Measurements from ENCODE around the gene NLRP5.

Gene NLRP5

GRCh38 chr19:56091066-56091490 lies 104.5 kb downstream of the NLRP5 start:
- Histone ChIP-seq H3K9ac (ENCODE audit: low read length) (peak overlapping the region; percentile 85), H3K79me2 (ENCODE audit: low read length) (peaks cover 78% of the 10 kb centered on the region), H4K20me1 (ENCODE audit: insufficient read depth, low read length) (peaks cover 4% of the 10 kb centered on the region; the same call in 1 of the 2 replicates), H3K27me3 (ENCODE audit: low read depth, low read length) (no peaks in the 10 kb centered on the region), H3K4me2 (ENCODE audit: low read length) (peak overlapping the region; percentile 98), H2AFZ (ENCODE audit: low read depth, low read length) (no peak overlapping the region), H3K4me3 (ENCODE audit: low read length) (peak overlapping the region; percentile 77), H3K4me1 (ENCODE audit: low read length) (peaks cover 61% of the 10 kb centered on the region), H3K27ac (ENCODE audit: low read length) (peak overlapping the region; percentile 97), H3K36me3 (replicated peaks; ENCODE audit: low read depth, low read length) (peaks cover 55% of the 10 kb centered on the region), H3K9me3 (ENCODE audit: insufficient read depth, low read length) (no peaks in the 10 kb centered on the region)
- no peak for TF ChIP-seq EZH2phosphoT487 (IDR thresholded peaks at IDR 0.05; ENCODE audit: low read depth)
- TF ChIP-seq, protein P1, sequence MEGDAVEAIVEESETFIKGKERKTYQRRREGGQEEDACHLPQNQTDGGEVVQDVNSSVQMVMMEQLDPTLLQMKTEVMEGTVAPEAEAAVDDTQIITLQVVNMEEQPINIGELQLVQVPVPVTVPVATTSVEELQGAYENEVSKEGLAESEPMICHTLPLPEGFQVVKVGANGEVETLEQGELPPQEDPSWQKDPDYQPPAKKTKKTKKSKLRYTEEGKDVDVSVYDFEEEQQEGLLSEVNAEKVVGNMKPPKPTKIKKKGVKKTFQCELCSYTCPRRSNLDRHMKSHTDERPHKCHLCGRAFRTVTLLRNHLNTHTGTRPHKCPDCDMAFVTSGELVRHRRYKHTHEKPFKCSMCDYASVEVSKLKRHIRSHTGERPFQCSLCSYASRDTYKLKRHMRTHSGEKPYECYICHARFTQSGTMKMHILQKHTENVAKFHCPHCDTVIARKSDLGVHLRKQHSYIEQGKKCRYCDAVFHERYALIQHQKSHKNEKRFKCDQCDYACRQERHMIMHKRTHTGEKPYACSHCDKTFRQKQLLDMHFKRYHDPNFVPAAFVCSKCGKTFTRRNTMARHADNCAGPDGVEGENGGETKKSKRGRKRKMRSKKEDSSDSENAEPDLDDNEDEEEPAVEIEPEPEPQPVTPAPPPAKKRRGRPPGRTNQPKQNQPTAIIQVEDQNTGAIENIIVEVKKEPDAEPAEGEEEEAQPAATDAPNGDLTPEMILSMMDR (IDR thresholded peaks at IDR 0.05; ENCODE audit: low read depth, low read length): no peak

DNA sequence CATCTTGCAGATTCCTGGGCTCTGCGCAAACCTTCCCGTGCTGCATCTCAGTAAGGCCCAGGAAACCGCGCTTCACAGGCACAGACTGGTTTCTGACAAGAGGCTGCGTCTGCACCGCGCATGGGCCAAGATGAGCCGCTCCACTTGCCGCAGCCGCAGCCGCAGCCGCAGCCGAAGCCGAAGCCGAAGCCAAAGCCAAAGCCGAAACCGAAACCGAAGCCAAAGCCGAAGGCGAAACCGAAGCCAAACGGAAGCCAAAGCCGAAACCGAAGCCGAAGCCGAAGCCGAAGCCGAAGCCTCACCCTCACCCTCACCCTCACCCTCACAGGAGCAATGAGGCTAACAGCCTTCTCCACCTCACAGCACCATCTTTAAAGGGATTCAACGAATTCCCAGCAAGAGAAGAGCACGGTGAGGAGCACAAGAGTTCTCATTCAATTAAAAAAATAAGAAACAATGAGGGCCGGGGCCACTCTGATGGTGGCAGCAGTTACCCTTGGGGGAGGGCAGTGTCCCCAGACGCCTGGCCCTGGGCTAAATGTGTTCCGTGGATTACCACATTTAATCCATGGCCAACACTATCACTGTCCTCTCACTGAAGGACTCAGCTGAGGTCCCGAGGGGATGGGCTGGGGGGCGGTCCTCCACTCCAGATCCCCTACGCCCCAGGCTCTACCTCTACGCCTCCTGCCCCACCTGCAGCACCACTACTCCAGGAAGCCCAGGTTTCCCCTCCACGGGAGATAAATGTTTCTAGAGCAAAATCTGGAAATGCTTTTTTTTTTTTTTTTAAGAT lies 105.4 kb downstream of the NLRP5 start:
- H3K36me3 ChIP-seq (replicated peaks; ENCODE audit: low read depth, low read length): peaks cover 53% of the 10 kb centered on the region
- H3K79me2 ChIP-seq (ENCODE audit: low read length): peaks cover 73% of the 10 kb centered on the region
- peak overlapping the region; percentile 77 for H3K4me3 ChIP-seq (ENCODE audit: low read length)
- peak overlapping the region; percentile 97 for H3K27ac ChIP-seq (ENCODE audit: low read length)
- TF ChIP-seq EZH2phosphoT487 (IDR thresholded peaks at IDR 0.05; ENCODE audit: low read depth): no peak
- TF ChIP-seq, protein P1 (IDR thresholded peaks at IDR 0.05; ENCODE audit: low read depth, low read length): no peak
- H2AFZ ChIP-seq (ENCODE audit: low read depth, low read length): no peak overlapping the region
- no peaks in the 10 kb centered on the region for H4K20me1 ChIP-seq (ENCODE audit: insufficient read depth, low read length)
- H3K9me3 ChIP-seq (ENCODE audit: insufficient read depth, low read length): no peaks in the 10 kb centered on the region
- H3K9ac ChIP-seq (ENCODE audit: low read length): peak overlapping the region; percentile 91
- H3K4me1 ChIP-seq (ENCODE audit: low read length): peaks cover 53% of the 10 kb centered on the region
- no peaks in the 10 kb centered on the region for H3K27me3 ChIP-seq (ENCODE audit: low read depth, low read length)
- peak overlapping the region; percentile 98 for H3K4me2 ChIP-seq (ENCODE audit: low read length)

DNA sequence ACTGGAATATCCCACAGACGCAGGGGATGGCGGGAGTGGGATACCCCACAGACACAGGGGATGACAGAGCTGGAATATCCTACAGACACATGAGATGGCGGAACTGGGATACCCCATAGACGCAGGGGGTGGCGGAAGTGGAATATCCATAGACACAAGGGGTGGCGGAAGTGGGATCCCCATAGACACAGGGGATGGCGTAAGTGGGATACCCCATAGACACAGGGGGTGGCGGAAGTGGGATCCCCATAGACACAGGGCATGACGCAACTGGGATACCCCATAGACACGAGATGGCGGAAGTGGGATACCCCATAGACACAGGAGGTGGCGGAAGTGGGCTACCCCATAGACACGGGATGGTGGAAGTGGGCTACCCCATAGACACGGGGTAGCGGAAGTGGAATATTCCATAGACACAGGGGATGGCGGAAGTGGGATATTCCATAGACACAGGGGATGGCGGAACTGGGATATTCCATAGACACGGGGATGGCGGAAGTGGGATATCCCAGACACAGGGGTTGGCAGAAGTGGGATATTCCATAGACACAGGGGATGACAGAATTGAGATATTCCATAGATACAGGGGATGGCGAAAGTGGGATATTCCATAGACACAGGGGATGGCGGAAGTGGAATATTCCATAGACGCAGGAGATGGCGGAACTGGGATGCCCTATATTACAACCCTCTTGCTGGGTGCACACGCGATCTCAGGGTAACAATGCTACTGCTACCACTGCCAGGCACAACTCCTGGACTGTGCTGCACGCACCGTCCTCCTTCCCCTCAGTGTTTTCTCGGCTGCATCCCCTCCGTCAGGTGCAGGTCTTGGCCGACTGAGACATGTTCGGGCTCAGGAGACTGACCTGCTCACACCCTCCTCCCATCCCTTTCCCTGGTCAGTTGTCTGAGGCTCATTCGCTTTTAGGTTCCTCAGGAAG lies 106.4 kb downstream of the NLRP5 start:
- Histone ChIP-seq H3K27me3 (ENCODE audit: low read depth, low read length) (no peaks in the 10 kb centered on the region), H3K9ac (ENCODE audit: low read length) (peak overlapping the region; percentile 91), H3K9me3 (ENCODE audit: insufficient read depth, low read length) (no peaks in the 10 kb centered on the region), H3K4me1 (ENCODE audit: low read length) (peaks cover 53% of the 10 kb centered on the region), H2AFZ (ENCODE audit: low read depth, low read length) (no peak overlapping the region), H3K36me3 (replicated peaks; ENCODE audit: low read depth, low read length) (peaks cover 60% of the 10 kb centered on the region), H3K27ac (ENCODE audit: low read length) (peak overlapping the region; percentile 97), H3K4me2 (ENCODE audit: low read length) (peak overlapping the region; percentile 98), H4K20me1 (ENCODE audit: insufficient read depth, low read length) (peaks cover 5% of the 10 kb centered on the region), H3K79me2 (ENCODE audit: low read length) (peaks cover 83% of the 10 kb centered on the region), H3K4me3 (ENCODE audit: low read length) (peak overlapping the region; percentile 77)
- TF ChIP-seq EZH2phosphoT487 (IDR thresholded peaks at IDR 0.05; ENCODE audit: low read depth): no peak
- TF ChIP-seq, protein P1 (IDR thresholded peaks at IDR 0.05; ENCODE audit: low read depth, low read length): no peak

DNA sequence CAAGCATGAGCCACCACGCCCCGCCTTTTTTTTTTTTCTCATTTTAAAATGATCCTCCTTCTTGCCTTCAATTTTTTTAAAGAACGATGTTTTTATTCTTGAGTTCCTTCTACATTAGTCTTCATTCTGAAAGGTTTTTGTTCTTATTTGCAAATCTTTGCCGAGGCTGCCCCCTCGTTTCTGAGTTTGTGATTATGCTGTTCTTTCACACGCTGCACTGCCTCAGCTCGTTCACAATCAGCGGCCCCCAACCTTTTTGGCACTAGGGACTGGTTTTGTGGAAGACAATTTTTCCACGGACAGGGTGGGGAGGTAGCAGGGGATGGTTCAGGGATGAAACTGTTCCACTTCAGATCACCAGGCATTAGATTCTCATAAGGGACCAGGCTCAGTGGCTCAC lies 107.9 kb downstream of the NLRP5 start:
- H3K4me1 ChIP-seq (ENCODE audit: low read length): peaks cover 50% of the 10 kb centered on the region
- H4K20me1 ChIP-seq (ENCODE audit: insufficient read depth, low read length): peaks cover 7% of the 10 kb centered on the region
- peak overlapping the region; percentile 38 for H3K27ac ChIP-seq (ENCODE audit: low read length)
- no peaks in the 10 kb centered on the region for H3K27me3 ChIP-seq (ENCODE audit: low read depth, low read length)
- no peak overlapping the region for H2AFZ ChIP-seq (ENCODE audit: low read depth, low read length)
- H3K79me2 ChIP-seq (ENCODE audit: low read length): peaks cover 82% of the 10 kb centered on the region
- no peak overlapping the region for H3K4me3 ChIP-seq (ENCODE audit: low read length)
- H3K9me3 ChIP-seq (ENCODE audit: insufficient read depth, low read length): no peaks in the 10 kb centered on the region
- no peak overlapping the region for H3K9ac ChIP-seq (ENCODE audit: low read length)
- H3K4me2 ChIP-seq (ENCODE audit: low read length): no peak overlapping the region
- peaks cover 56% of the 10 kb centered on the region for H3K36me3 ChIP-seq (replicated peaks; ENCODE audit: low read depth, low read length)
- TF ChIP-seq, protein P1 (IDR thresholded peaks at IDR 0.05; ENCODE audit: low read depth, low read length): no peak
- no peak for TF ChIP-seq EZH2phosphoT487 (IDR thresholded peaks at IDR 0.05; ENCODE audit: low read depth)

Measured in OCI-LY3 (cell line).